Measurements from ENCODE around the gene NUMB. TPM values are rescaled to one million over a fixed set of nuclear protein-coding genes. Genes with fewer than 3 reads are reported as not detected.

Gene NUMB
- total RNA-seq (10 to 100 TPM; 27.0 to 42.6 (median 33.3) TPM), polyA plus RNA-seq (10 to 100 TPM; 18.9 to 32.0 TPM)
- long read RNA-seq, donor 1, transcript NUMB-215 (12 exons, 3,037 nt) = minor isoform, 5 of 45 reads
- long read RNA-seq, donor 1, transcript NUMB-211 (11 exons, 3,607 nt) = major isoform, 6 of 45 reads
- long read RNA-seq, donor 1, partial matches to known transcripts = 8 of 45 reads
- long read RNA-seq, donor 1, other reads (novel, unspliced or antisense) = 26 of 45 reads
- long read RNA-seq, donor 2, transcript NUMB-211 (11 exons, 3,607 nt) = major isoform, 8 of 31 reads
- long read RNA-seq, donor 2, partial matches to known transcripts = 4 of 31 reads
- long read RNA-seq, donor 2, other reads (novel, unspliced or antisense) = 16 of 31 reads
- long read RNA-seq, donor 3, transcript NUMB-211 (11 exons, 3,607 nt) = major isoform, 19 of 95 reads
- long read RNA-seq, donor 3, transcript NUMB-215 (12 exons, 3,037 nt) = minor isoform, 10 of 95 reads
- long read RNA-seq, donor 3, partial matches to known transcripts = 6 of 95 reads
- long read RNA-seq, donor 3, other reads (novel, unspliced or antisense) = 55 of 95 reads

GRCh38 chr14:73458183-73458976 is at the start of gene NUMB:
NUMB (minus strand) TSS chr14:73458546; CDS start chr14:73355751, 102,795 bp downstream.
- TF ChIP-seq CTCF (IDR thresholded peaks at IDR 0.05) = no peak
- H3K27ac ChIP-seq = peak within 1 kb of the TSS; percentile 42 to 96 (median 93)
- H3K4me1 ChIP-seq = peaks cover 5 to 87% (median 72%) of the 10 kb centered on the region in 9 donors
- WGBS, 2 donors = 0 to 1% methylated on average over 59 to 60 of the region's 60 CpGs
- DNase-seq (peak; percentile 93 to 99), ATAC-seq (peak; percentile 97 to 98 (median 98))
- no peaks in the 10 kb centered on the region for H3K9me3 ChIP-seq
- no peaks in the 10 kb centered on the region for H3K36me3 ChIP-seq
- peak within 1 kb of the TSS; percentile 69 to 98 (median 90) for H3K4me3 ChIP-seq
- H3K27me3 ChIP-seq = no peaks in the 10 kb centered on the region
- intact Hi-C loops (cut with DNase I) = loop anchor here in 1 of 10 donors (5.0 kb wide), 1 partner anchor 96 kb away; no protein-coding TSS in a partner anchor

- no peak for ATAC-seq
- Histone ChIP-seq H3K4me1 (no peaks in the 10 kb centered on the region), H3K4me3 (no peak overlapping the region), H3K27me3 (no peaks in the 10 kb centered on the region), H3K27ac (no peak overlapping the region), H3K9me3 (no peaks in the 10 kb centered on the region), H3K36me3 (peaks cover 0 to 78% (median 4%) of the 10 kb centered on the region in 9 donors)
- intact Hi-C loops (cut with DNase I) = no loop called here
- TF ChIP-seq CTCF (IDR thresholded peaks at IDR 0.05) = no peak
- WGBS, 2 donors = 95 to 97% methylated on average over 3 of the region's 3 CpGs
- no peak for DNase-seq
Observed at GRCh38 chr14:73503648-73504047, 45.3 kb upstream of the NUMB start.

GRCh38 chr14:73502017-73502619 is 43.8 kb upstream of the NUMB start:
- no peak for DNase-seq
- 94 to 96% methylated on average over 11 of the region's 11 CpGs for WGBS, 2 donors
- H3K27me3 ChIP-seq = no peaks in the 10 kb centered on the region
- H3K9me3 ChIP-seq = no peaks in the 10 kb centered on the region
- no peak for ATAC-seq
- H3K27ac ChIP-seq = no peak overlapping the region
- intact Hi-C loops (cut with DNase I) = no loop called here
- H3K4me3 ChIP-seq = no peak overlapping the region
- TF ChIP-seq CTCF (IDR thresholded peaks at IDR 0.05) = no peak
- H3K4me1 ChIP-seq = no peaks in the 10 kb centered on the region
- peaks cover 0 to 87% (median 5%) of the 10 kb centered on the region in 9 donors for H3K36me3 ChIP-seq

GRCh38 chr14:73500360-73500759 is 42.0 kb upstream of the NUMB start:
- WGBS, 2 donors = 91 to 94% methylated on average over 6 of the region's 6 CpGs
- H3K9me3 ChIP-seq = no peaks in the 10 kb centered on the region
- intact Hi-C loops (cut with DNase I) = no loop called here
- no peak for TF ChIP-seq CTCF (IDR thresholded peaks at IDR 0.05)
- DNase-seq = no peak
- no peak overlapping the region for H3K4me3 ChIP-seq
- peaks cover 0 to 80% (median 5%) of the 10 kb centered on the region in 9 donors for H3K36me3 ChIP-seq
- no peak for ATAC-seq
- no peaks in the 10 kb centered on the region for H3K4me1 ChIP-seq
- no peak overlapping the region for H3K27ac ChIP-seq
- no peaks in the 10 kb centered on the region for H3K27me3 ChIP-seq

Measured in heart right ventricle (tissue), 16 donors.